ENCODE data around the gene ELL. TPM values are rescaled to one million over a fixed set of nuclear protein-coding genes. Genes with fewer than 3 reads are reported as not detected.
"Not testable (repeated sequence)": the region's sequence is repeated elsewhere in the genome, so short reads cannot be mapped to it uniquely, and the experiment has no call there.

The ELL gene
- total RNA-seq, 1 experiment from 2014 or later, result 17.3 TPM

DNA sequence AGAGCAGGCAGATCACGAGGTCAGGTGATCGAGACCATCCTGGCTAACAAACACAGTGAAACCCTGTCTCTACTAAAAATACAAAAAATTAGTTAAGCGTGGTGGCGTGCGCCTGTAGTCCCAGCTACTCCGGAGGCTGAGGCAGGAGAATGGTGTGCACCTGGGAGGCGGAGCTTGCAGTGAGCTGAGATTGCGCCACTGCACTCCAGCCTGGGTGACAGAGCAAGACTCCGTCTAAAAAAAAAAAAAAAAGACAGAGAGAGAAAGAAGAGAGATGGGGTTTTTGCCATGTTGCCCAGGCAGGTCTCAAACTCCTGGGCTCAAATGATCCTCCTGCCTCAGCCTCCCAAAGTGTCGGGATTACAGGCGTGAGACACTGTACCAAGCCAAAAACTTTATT is 116.1 kb downstream of the ELL start:
- H3K27me3 Mint-ChIP-seq (ENCODE audit: low read depth); POLR2A ChIA-PET; H3K27ac Mint-ChIP-seq; H3K4me1 Mint-ChIP-seq; H3K4me3 Mint-ChIP-seq; ATAC-seq; DNase-seq (ENCODE audit: low spot score); H3K9me3 Mint-ChIP-seq; H3K36me3 Mint-ChIP-seq: not testable (repeated sequence)
- CTCF ChIA-PET, result interaction anchor here (0.7 to 0.9 kb wide), 3 partner anchors 9 to 91 kb away, joined by 3 read pairs; no protein-coding TSS in a partner anchor

DNA sequence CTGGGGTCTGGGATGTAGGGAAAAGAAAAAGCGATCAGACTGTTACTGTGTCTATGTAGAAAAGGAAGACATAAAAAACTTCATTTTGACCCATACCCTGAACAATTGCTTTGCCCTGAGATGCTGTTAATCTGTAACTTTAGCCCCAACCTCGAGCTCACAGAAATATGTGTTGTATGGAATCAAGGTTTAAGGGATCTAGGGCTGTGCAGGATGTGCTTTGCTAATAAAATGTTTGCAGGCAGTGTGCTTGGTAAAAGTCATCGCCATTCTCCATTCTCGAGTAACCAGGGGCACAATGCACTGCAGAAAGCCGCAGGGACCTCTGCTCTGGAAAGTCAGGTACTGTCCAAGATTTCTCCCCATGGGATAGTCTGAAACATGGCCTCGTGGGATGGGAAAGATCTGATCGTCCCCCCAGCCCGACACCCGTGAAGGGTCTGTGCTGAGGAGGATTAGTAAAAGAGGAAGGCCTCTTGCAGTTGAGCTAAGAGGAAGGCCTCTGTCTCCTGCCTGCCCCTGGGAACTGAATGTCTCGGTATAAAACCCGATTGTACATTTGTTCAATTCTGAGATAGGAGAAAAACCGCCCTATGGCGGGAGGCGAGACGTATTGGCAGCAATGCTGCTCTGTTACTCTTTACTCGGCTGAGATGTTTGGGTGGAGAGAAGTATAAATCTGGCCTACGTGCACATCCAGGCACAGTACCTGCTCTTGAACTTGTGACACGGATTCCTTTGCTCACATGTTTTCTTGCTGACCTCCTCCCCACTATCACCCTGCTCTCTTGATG is 119.2 kb downstream of the ELL start:
- CTCF ChIA-PET, result interaction anchor here (0.6 to 6.6 kb wide), 16 partner anchors 9 to 211 kb away, joined by 3 to 73 read pairs (median 4); partner anchors contain the start of genes GDF15, JUND and LSM4
- H3K36me3 Mint-ChIP-seq; H3K4me3 Mint-ChIP-seq; DNase-seq (ENCODE audit: low spot score); H3K9me3 Mint-ChIP-seq; H3K4me1 Mint-ChIP-seq; ATAC-seq; H3K27me3 Mint-ChIP-seq (ENCODE audit: low read depth); H3K27ac Mint-ChIP-seq: not testable (repeated sequence)
- POLR2A ChIA-PET, result interaction anchor here (1.0 kb wide), 1 partner anchor 17 kb away, joined by 3 read pairs; the partner anchor contains the start of gene GDF15

DNA sequence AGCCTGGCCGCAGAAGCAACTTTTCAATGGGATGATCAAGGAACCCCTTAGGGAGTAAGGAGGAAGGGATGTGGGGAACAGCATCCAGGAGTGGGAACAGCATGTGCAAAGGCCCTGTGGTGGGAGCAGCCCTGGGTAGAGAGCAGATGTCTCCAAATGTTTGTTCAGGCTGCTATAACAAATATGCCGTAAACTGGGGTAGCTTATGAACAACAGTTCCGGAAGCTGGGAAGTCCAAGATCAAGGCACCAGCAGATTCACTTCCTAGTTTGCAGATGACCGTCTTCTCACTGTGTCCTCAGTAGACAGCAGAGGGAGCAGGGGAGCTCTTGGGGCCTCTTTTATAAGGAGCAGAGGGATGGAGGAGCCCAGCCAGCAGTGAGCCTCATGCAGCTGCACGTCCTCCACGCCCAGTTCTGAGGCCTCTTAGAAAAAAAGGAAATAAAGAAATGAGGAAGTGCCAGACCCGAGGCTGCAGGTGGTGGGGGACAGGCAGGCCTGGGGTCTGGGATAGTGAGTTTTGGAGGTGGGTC is 120.2 kb downstream of the ELL start:
- Mint-ChIP-seq H3K4me3 (no peak overlapping the region), H3K27ac (no peak overlapping the region), H3K4me1 (peaks cover 8% of the 10 kb centered on the region), H3K9me3 (no peaks in the 10 kb centered on the region), H3K36me3 (no peaks in the 10 kb centered on the region), H3K27me3 (ENCODE audit: low read depth) (peaks cover 3% of the 10 kb centered on the region; the same call in 1 of the 2 replicates)
- ATAC-seq, result peak; percentile 87
- TF ChIP-seq NR2C2 (CRISPR knock-in tag; IDR thresholded peaks at IDR 0.05), result no peak
- peak; percentile 93 for TF ChIP-seq GTF2I (CRISPR knock-in tag; conservative IDR thresholded peaks at IDR 0.05)
- no peak for DNase-seq (ENCODE audit: low spot score)
- CTCF ChIA-PET, result interaction anchor here (0.5 to 6.6 kb wide), 28 partner anchors 9 to 250 kb away, joined by 3 to 73 read pairs (median 4); partner anchors contain the start of genes GDF15, JUND, LSM4 and SSBP4
- POLR2A ChIA-PET, result interaction anchor here (1.0 kb wide), 1 partner anchor 16 kb away, joined by 3 read pairs; the partner anchor contains the start of gene GDF15

DNA sequence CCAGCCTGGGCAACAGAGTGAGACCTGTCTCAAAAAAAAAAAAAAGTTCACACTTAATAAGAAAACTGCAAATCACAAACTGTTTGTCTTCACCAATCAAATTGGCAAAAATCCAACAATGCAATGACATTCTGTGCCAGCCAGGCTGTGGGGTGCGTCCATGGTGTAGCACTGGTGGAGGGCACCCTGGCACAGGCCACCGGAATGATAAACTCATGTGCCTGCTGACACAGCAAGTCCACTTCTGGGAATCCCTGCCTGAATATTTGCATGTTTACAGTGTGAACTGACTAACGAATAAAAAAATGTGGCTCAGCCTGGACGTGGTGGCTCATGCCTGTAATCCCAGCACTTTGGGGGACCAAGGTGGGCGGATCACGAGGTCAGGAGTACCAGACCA is 122.9 kb downstream of the ELL start:
- DNase-seq (ENCODE audit: low spot score) (no peak), ATAC-seq (no peak)
- no peak overlapping the region for H3K27ac Mint-ChIP-seq
- ChIA-PET CTCF (interaction anchor here (1.4 to 6.6 kb wide), 4 partner anchors 10 to 70 kb away, joined by 3 to 73 read pairs (median 18); partner anchors contain the start of gene GDF15), POLR2A (interaction anchor here (1.0 kb wide), 1 partner anchor 15 kb away, joined by 3 read pairs; no protein-coding TSS in a partner anchor)
- H3K9me3 Mint-ChIP-seq, result no peaks in the 10 kb centered on the region
- no peak for TF ChIP-seq NFYB (CRISPR knock-in tag; conservative IDR thresholded peaks at IDR 0.05; ENCODE audit: low read depth)
- no peak for TF ChIP-seq JUN (CRISPR knock-in tag; IDR thresholded peaks at IDR 0.05)
- no peak for TF ChIP-seq CREB1 (CRISPR knock-in tag; IDR thresholded peaks at IDR 0.05)
- H3K27me3 Mint-ChIP-seq (ENCODE audit: low read depth), result peaks cover 3% of the 10 kb centered on the region; the same call in 1 of the 2 replicates
- peaks cover 8% of the 10 kb centered on the region for H3K4me1 Mint-ChIP-seq
- no peaks in the 10 kb centered on the region for H3K36me3 Mint-ChIP-seq
- H3K4me3 Mint-ChIP-seq, result no peak overlapping the region

DNA sequence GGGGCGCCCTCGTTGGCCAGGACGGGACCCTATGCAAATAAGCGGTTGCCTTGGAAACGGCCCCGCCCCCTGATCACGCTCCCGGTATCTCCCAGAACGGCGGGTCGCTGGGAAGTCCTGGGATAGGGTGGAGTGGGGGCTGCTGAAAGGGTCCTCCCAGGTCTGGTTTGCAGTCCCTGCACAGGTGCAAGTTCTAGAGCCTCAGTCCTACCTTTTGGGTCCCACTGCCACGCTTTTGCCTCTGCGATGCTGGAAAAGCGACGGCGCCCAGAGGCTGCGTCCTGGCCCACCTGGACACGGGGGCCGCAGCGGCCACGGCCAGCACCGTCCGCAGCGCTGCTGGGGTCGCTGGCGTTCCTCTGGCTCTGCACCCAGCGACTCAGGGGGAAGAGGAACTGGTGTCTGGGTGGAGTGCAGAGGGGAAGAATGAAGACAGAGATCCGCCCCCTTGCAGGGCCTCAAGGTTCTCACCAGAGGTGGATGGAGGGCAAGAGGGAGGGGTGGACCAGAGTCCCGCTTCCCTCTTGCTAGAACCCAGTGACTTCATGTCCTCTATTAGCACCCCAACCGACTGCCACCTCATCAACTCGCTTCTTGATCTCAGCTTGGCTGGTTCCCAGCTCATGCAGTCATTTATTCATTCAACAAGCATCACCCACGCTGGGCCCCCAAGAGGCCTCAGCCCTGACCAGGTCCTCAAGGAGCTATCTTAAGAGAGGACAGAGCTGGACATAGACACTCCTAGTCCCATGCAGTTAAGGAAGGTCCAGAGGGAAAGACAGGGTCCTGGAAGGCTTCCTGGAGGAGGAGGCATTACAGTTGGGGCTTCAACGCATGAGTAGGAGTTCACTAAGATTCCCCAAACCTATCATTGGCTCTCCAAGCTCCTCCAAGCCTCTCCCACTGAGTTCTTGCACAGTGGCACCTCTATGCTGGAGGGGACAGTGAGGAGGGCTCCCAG is 124.3 kb downstream of the ELL start, which contains the start of gene LRRC25:
LRRC25 (minus strand) TSS at position 381 of the 961 bp plus-strand sequence. CDS start 659 bp downstream, outside the sequence.
- ATAC-seq, result peak; percentile 87
- CTCF ChIA-PET, result interaction anchor here (0.6 to 6.6 kb wide), 7 partner anchors 7 to 364 kb away, joined by 3 to 73 read pairs (median 4); partner anchors contain the start of gene GDF15
- 0 out of 2 replicates have a peak within 1 kb of the TSS, but pooled peaks have one; percentile 8 for H3K4me3 Mint-ChIP-seq

More for the DNA sequence above, 124.3 kb downstream of the ELL start, which contains the start of gene LRRC25:
- TF ChIP-seq SMAD4 (CRISPR knock-in tag; IDR thresholded peaks at IDR 0.05), result no peak
- 0 out of 2 replicates have a peak, but pooled peaks have one; percentile 23 for TF ChIP-seq FOXP1 (CRISPR knock-in tag; IDR thresholded peaks at IDR 0.05; ENCODE audit: borderline replicate concordance)
- TF ChIP-seq, protein P1, sequence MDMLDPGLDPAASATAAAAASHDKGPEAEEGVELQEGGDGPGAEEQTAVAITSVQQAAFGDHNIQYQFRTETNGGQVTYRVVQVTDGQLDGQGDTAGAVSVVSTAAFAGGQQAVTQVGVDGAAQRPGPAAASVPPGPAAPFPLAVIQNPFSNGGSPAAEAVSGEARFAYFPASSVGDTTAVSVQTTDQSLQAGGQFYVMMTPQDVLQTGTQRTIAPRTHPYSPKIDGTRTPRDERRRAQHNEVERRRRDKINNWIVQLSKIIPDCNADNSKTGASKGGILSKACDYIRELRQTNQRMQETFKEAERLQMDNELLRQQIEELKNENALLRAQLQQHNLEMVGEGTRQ (CRISPR knock-in tag; IDR thresholded peaks at IDR 0.05), result 0 out of 2 replicates have a peak, but pooled peaks have one; percentile 25
- TF ChIP-seq, protein P2, sequence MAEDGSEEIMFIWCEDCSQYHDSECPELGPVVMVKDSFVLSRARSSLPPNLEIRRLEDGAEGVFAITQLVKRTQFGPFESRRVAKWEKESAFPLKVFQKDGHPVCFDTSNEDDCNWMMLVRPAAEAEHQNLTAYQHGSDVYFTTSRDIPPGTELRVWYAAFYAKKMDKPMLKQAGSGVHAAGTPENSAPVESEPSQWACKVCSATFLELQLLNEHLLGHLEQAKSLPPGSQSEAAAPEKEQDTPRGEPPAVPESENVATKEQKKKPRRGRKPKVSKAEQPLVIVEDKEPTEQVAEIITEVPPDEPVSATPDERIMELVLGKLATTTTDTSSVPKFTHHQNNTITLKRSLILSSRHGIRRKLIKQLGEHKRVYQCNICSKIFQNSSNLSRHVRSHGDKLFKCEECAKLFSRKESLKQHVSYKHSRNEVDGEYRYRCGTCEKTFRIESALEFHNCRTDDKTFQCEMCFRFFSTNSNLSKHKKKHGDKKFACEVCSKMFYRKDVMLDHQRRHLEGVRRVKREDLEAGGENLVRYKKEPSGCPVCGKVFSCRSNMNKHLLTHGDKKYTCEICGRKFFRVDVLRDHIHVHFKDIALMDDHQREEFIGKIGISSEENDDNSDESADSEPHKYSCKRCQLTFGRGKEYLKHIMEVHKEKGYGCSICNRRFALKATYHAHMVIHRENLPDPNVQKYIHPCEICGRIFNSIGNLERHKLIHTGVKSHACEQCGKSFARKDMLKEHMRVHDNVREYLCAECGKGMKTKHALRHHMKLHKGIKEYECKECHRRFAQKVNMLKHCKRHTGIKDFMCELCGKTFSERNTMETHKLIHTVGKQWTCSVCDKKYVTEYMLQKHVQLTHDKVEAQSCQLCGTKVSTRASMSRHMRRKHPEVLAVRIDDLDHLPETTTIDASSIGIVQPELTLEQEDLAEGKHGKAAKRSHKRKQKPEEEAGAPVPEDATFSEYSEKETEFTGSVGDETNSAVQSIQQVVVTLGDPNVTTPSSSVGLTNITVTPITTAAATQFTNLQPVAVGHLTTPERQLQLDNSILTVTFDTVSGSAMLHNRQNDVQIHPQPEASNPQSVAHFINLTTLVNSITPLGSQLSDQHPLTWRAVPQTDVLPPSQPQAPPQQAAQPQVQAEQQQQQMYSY (CRISPR knock-in tag; IDR thresholded peaks at IDR 0.05), result peak; percentile 80
- TF ChIP-seq RELA (CRISPR knock-in tag; IDR thresholded peaks at IDR 0.05; ENCODE audit: borderline replicate concordance), result no peak
- TF ChIP-seq MYBL2 (CRISPR knock-in tag; IDR thresholded peaks at IDR 0.05), result no peak
- TF ChIP-seq ZNF219 (CRISPR knock-in tag; IDR thresholded peaks at IDR 0.05; ENCODE audit: borderline replicate concordance), result no peak
- peak; percentile 89 for DNase-seq (ENCODE audit: low spot score)
- POLR2A ChIA-PET, result interaction anchor here (1.3 kb wide), 1 partner anchor 116 kb away, joined by 3 read pairs; the partner anchor contains the start of gene JUND
- H3K27me3 Mint-ChIP-seq (ENCODE audit: low read depth), result no peaks in the 10 kb centered on the region
- no peaks in the 10 kb centered on the region for H3K36me3 Mint-ChIP-seq
- peaks cover 8% of the 10 kb centered on the region for H3K4me1 Mint-ChIP-seq
- H3K27ac Mint-ChIP-seq, result no peak within 1 kb of the TSS
- no peaks in the 10 kb centered on the region for H3K9me3 Mint-ChIP-seq
